ENCODE results near the gene MBP.

MBP gene

GRCh38 chr18:77093067-77093430 lies 39.5 kb downstream of the MBP start:
- Histone ChIP-seq H3K4me3 (replicated peaks; ENCODE audit: insufficient read depth, low read length) (no peak overlapping the region), H3K27me3 (ENCODE audit: insufficient read depth, poor library complexity, severe bottlenecking) (no peaks in the 10 kb centered on the region), H3K27ac (replicated peaks) (no peak overlapping the region)
- TF ChIP-seq GABPA (IDR thresholded peaks at IDR 0.05; ENCODE audit: low read depth) (no peak), CTCF (IDR thresholded peaks at IDR 0.05; ENCODE audit: insufficient read depth, low read length) (no peak), SPI1 (IDR thresholded peaks at IDR 0.05; ENCODE audit: borderline replicate concordance, low read depth) (no peak), POLR2AphosphoS5 (IDR thresholded peaks at IDR 0.05; ENCODE audit: low read depth) (no peak)
- TF ChIP-seq, protein P1, sequence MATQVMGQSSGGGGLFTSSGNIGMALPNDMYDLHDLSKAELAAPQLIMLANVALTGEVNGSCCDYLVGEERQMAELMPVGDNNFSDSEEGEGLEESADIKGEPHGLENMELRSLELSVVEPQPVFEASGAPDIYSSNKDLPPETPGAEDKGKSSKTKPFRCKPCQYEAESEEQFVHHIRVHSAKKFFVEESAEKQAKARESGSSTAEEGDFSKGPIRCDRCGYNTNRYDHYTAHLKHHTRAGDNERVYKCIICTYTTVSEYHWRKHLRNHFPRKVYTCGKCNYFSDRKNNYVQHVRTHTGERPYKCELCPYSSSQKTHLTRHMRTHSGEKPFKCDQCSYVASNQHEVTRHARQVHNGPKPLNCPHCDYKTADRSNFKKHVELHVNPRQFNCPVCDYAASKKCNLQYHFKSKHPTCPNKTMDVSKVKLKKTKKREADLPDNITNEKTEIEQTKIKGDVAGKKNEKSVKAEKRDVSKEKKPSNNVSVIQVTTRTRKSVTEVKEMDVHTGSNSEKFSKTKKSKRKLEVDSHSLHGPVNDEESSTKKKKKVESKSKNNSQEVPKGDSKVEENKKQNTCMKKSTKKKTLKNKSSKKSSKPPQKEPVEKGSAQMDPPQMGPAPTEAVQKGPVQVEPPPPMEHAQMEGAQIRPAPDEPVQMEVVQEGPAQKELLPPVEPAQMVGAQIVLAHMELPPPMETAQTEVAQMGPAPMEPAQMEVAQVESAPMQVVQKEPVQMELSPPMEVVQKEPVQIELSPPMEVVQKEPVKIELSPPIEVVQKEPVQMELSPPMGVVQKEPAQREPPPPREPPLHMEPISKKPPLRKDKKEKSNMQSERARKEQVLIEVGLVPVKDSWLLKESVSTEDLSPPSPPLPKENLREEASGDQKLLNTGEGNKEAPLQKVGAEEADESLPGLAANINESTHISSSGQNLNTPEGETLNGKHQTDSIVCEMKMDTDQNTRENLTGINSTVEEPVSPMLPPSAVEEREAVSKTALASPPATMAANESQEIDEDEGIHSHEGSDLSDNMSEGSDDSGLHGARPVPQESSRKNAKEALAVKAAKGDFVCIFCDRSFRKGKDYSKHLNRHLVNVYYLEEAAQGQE (IDR thresholded peaks at IDR 0.05; ENCODE audit: insufficient replicate concordance, low read depth), result no peak
- no peak for DNase-seq (ENCODE audit: low read depth in 1 of 2, low spot score in 1 of 2)

GRCh38 chr18:77092104-77093066 lies 40.2 kb downstream of the MBP start:
- Histone ChIP-seq H3K27me3 (ENCODE audit: insufficient read depth, poor library complexity, severe bottlenecking) (no peaks in the 10 kb centered on the region), H3K4me3 (replicated peaks; ENCODE audit: insufficient read depth, low read length) (no peak overlapping the region), H3K27ac (replicated peaks) (no peak overlapping the region)
- 0 out of 2 replicates have a peak, but pooled peaks have one; percentile 39 for TF ChIP-seq POLR2AphosphoS5 (IDR thresholded peaks at IDR 0.05; ENCODE audit: low read depth)
- TF ChIP-seq CTCF (IDR thresholded peaks at IDR 0.05; ENCODE audit: insufficient read depth, low read length), result no peak
- DNase-seq (ENCODE audit: low read depth in 1 of 2, low spot score in 1 of 2), result no peak

DNA sequence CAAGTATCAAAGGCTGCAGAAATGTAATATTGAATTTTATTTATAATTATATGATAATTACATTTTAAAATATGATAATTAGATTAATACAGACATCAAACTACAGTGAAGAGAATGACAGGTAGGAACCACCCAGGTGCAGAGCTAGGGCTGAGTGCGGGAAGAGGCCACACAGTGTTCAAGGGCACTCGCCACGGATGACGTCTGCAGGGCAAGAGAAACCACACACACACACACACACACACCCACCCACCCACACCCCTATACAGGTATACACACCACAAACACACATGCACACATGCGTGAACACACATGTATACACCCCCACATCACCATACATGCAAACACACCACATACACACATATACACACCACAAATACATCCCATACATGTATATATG lies 41.2 kb downstream of the MBP start:
- TF ChIP-seq POLR2AphosphoS5 (IDR thresholded peaks at IDR 0.05; ENCODE audit: low read depth), result no peak
- no peak for TF ChIP-seq CTCF (IDR thresholded peaks at IDR 0.05; ENCODE audit: insufficient read depth, low read length)
- TF ChIP-seq, protein P1 (IDR thresholded peaks at IDR 0.05; ENCODE audit: insufficient replicate concordance, low read depth), result no peak
- no peak for TF ChIP-seq GABPA (IDR thresholded peaks at IDR 0.05; ENCODE audit: low read depth)
- TF ChIP-seq SPI1 (IDR thresholded peaks at IDR 0.05; ENCODE audit: borderline replicate concordance, low read depth), result no peak
- no peak overlapping the region for H3K27ac ChIP-seq (replicated peaks)
- no peak for DNase-seq (ENCODE audit: low read depth in 1 of 2, low spot score in 1 of 2)
- no peaks in the 10 kb centered on the region for H3K27me3 ChIP-seq (ENCODE audit: insufficient read depth, poor library complexity, severe bottlenecking)
- H3K4me3 ChIP-seq (replicated peaks; ENCODE audit: insufficient read depth, low read length), result no peak overlapping the region

Measured in HL-60 (cell line).